ENCODE measurements around the gene ALKBH4.
"Not testable (repeated sequence)": the region's sequence is repeated elsewhere in the genome, so short reads cannot be mapped to it uniquely, and the experiment has no call there.

ALKBH4 gene

GRCh38 chr7:102464577-102465280, at the start of gene ALKBH4, which contains the start of gene LRWD1:
TSS of gene ALKBH4 (minus strand) at chr7:102464863. CDS start at chr7:102464836, 27 bp downstream.
TSS of gene LRWD1 (plus strand) at chr7:102464984. CDS start at chr7:102465081, 97 bp downstream.
- peak; percentile 97 for DNase-seq

- not testable (repeated sequence) for DNase-seq
Measured at GRCh38 chr7:102512642-102513221, 48.1 kb upstream of the ALKBH4 start.

- not testable (repeated sequence) for DNase-seq
Measured at GRCh38 chr7:102511860-102512522, 47.3 kb upstream of the ALKBH4 start.

GRCh38 chr7:102510575-102510974, 45.9 kb upstream of the ALKBH4 start:
- DNase-seq = not testable (repeated sequence)

- DNase-seq = not testable (repeated sequence)
Measured at GRCh38 chr7:102507410-102508088, 42.9 kb upstream of the ALKBH4 start.

- not testable (repeated sequence) for DNase-seq
Measured at GRCh38 chr7:102505298-102506185, 40.9 kb upstream of the ALKBH4 start.

- DNase-seq = not testable (repeated sequence)
Measured at GRCh38 chr7:102503141-102503540, 38.5 kb upstream of the ALKBH4 start.

GRCh38 chr7:102498321-102498720, 33.7 kb upstream of the ALKBH4 start:
- not testable (repeated sequence) for DNase-seq

- DNase-seq = not testable (repeated sequence)
Measured at GRCh38 chr7:102497308-102497707, 32.6 kb upstream of the ALKBH4 start.

- not testable (repeated sequence) for DNase-seq
Measured at GRCh38 chr7:102496861-102497260, 32.2 kb upstream of the ALKBH4 start.

- not testable (repeated sequence) for DNase-seq
Measured at GRCh38 chr7:102494473-102495149, 29.9 kb upstream of the ALKBH4 start.

GRCh38 chr7:102494026-102494425, 29.4 kb upstream of the ALKBH4 start:
- not testable (repeated sequence) for DNase-seq

GRCh38 chr7:102493220-102493935, 28.7 kb upstream of the ALKBH4 start:
- DNase-seq = not testable (repeated sequence)

- peak; percentile 47 for DNase-seq
Measured at GRCh38 chr7:102490529-102491075, 25.9 kb upstream of the ALKBH4 start.

- not testable (repeated sequence) for DNase-seq
Measured at GRCh38 chr7:102484317-102484716, 19.7 kb upstream of the ALKBH4 start.

GRCh38 chr7:102481962-102482361, 17.3 kb upstream of the ALKBH4 start:
- DNase-seq = not testable (repeated sequence)

GRCh38 chr7:102479982-102480637, 15.4 kb upstream of the ALKBH4 start:
- DNase-seq = peak; percentile 50

- DNase-seq = not testable (repeated sequence)
Measured at GRCh38 chr7:102479209-102479584, 14.5 kb upstream of the ALKBH4 start.

- peak; percentile 95 for DNase-seq
Measured at GRCh38 chr7:102478314-102479208, 13.9 kb upstream of the ALKBH4 start, which contains the start of gene POLR2J. TSS of gene POLR2J (minus strand) at chr7:102478922. CDS start at chr7:102478860, 62 bp downstream.

Measured in activated CD4-positive, alpha-beta T cell treated with anti-CD3 and anti-CD28 coated beads, Interleukin-2, Interleukin-6, amounts not matched to agents 100 ng/mL and 50 ng/mL, durations not matched to agents 16 hours and 8 hours (primary cell).